Ureter (tissue), 1 donor: Measurements from ENCODE around the gene TMEM178B. TPM values are rescaled to one million over a fixed set of nuclear protein-coding genes. Genes with fewer than 3 reads are reported as not detected.
"Not testable (repeated sequence)": the region's sequence is repeated elsewhere in the genome, so short reads cannot be mapped to it uniquely, and the experiment has no call there.

ENCODE experiments used
- DNase-seq: peaks from one replicate; pipeline ENCODE4 v3.0.0-alpha.2; 2020; ENCODE audit warnings: low spot score
- total RNA-seq: library from RNA; stranded (reverse); gene quantifications from one replicate; pipeline ENCODE4 v1.2.4, GENCODE V29; 2023
- donor health status: DM: yes; HTN: yes; CAD: no.

The TMEM178B gene
- total RNA-seq, 1 donor from 2014 or later = 7.9 TPM

- no peak for DNase-seq
Observed at GRCh38 chr7:141312395-141312794, 238.5 kb downstream of the TMEM178B start.

DNA sequence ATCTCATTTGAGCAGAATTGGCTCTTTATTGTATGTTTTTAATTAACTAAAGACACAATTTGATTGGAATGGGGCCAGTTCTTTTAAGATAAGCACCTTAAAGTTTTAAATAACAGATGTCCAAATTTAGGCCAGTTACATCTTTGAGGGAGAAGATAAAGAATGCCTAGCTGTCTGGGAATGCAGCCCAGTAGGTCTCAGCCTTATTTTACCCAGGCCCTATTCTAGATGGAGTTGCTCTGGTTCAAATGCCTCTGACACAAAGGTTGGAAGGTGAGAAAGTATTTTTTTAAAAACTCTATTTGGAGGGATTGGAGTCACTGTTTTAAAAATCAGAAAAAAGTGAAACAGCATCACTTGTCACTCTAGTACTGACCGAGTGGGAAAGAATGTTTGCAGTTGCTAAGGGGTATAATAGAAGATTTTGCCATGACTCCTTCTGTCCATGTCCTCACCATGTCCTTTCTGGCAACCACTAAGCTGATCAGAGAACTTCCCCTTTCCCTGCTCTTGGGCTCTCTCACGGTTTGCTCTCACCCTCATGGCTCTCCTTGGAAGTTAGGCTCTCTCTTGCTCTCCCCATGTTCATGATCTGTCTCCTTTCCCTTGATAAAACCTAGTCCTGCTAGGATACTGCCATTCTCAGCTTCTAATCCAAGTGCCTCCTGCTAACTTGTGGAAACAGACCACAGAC, 239.1 kb downstream of the TMEM178B start:
- no peak for DNase-seq

GRCh38 chr7:141313896-141314295, 240.0 kb downstream of the TMEM178B start:
- no peak for DNase-seq

DNA sequence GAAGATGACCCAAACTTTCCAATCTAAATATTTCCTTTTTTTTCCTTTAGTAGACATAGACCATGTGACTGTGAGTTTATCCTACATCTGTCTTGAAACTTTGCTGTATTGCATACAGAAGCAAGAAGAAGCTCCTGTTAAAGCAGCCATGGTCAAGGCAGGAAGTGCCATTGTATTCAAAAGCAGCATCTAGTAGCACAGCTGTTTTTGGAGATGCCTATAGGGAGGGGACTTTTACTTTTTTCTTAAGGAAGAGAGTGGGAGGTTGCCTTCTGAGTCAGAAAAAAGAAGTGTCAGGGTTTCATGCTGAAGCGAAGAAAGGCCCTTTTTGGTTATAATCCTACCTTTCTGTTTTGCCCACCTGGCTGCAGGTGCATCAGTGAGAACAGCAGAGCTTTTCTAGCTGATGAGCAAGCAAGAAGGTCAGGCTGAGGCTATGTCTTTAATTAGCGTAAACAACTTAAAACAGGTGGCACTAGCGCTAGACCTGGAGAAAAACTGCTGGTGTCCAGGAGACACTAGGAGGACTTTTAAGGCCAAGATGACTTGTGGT, 243.2 kb downstream of the TMEM178B start:
- DNase-seq = no peak

- no peak for DNase-seq
Observed at GRCh38 chr7:141320287-141320686, 246.4 kb downstream of the TMEM178B start.

- no peak for DNase-seq
Observed at GRCh38 chr7:141322383-141322782, 248.5 kb downstream of the TMEM178B start.

- DNase-seq = no peak
Observed at GRCh38 chr7:141323826-141324225, 250.0 kb downstream of the TMEM178B start.

GRCh38 chr7:141324870-141325269, 251.0 kb downstream of the TMEM178B start:
- no peak for DNase-seq

GRCh38 chr7:141325275-141325674, 251.4 kb downstream of the TMEM178B start:
- no peak for DNase-seq

DNA sequence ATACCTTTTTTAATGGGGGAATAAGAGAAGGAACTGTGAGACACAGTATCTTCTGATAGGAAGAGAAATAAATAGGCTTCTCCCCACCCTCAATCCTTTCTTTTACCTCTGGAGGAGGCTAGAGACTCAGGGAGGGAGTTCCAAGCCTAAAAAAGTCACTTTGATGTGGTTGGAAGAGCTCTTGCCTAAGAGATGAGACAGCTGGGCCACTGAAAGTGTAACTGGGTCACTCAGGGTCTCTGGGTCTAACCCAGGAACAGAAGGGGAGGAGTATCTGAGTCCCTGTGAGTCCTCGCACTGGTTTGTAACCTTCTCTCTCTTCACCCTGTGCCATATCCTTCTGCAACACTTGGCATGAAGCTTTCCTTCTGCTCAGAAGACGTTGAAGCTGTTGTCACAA, 254.4 kb downstream of the TMEM178B start:
- DNase-seq = no peak

GRCh38 chr7:141330285-141330684, 256.4 kb downstream of the TMEM178B start:
- not testable (repeated sequence) for DNase-seq

GRCh38 chr7:141333459-141333858, 259.6 kb downstream of the TMEM178B start:
- no peak for DNase-seq

- DNase-seq = no peak
Observed at GRCh38 chr7:141335164-141335563, 261.3 kb downstream of the TMEM178B start.

- DNase-seq = no peak
Observed at GRCh38 chr7:141339603-141340002, 265.7 kb downstream of the TMEM178B start.

- no peak for DNase-seq
Observed at GRCh38 chr7:141340991-141341390, 267.1 kb downstream of the TMEM178B start.

DNA sequence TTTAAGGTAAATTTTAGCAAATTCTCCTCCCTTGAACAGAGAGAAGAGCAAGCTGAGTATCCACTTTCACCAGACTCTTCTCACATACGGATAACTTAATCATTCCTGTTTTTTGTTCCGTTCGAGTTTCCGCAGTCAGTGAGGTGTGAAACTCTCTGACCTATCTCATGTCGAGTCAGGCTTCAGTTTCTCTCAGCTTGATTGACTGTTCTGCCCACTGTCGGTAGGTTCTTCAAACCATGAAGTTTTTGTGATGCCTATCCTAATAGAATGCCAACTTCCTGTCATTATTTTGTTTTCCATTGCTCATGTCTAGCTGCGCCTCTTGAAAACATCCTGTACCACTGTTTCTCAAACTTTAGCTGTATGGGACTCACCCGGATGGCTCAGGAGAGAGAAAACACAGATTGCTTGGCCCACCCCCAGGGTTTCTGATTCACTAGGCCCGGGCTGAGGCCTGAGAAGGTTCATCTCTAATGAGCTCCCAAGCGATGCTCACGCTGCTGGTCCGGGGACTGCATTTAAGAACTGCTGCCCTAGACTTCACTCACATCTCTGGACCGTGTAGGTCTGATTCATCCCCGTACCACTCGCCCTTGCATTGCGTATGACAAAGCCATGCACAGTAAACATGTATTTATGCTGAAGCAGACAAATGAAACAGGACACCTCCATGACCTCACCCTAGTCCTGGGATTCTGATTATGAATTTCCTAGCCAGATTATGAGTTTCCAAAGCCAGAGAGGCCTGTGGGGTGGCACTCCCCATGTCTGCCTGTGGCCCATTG, 269.0 kb downstream of the TMEM178B start:
- no peak for DNase-seq

DNA sequence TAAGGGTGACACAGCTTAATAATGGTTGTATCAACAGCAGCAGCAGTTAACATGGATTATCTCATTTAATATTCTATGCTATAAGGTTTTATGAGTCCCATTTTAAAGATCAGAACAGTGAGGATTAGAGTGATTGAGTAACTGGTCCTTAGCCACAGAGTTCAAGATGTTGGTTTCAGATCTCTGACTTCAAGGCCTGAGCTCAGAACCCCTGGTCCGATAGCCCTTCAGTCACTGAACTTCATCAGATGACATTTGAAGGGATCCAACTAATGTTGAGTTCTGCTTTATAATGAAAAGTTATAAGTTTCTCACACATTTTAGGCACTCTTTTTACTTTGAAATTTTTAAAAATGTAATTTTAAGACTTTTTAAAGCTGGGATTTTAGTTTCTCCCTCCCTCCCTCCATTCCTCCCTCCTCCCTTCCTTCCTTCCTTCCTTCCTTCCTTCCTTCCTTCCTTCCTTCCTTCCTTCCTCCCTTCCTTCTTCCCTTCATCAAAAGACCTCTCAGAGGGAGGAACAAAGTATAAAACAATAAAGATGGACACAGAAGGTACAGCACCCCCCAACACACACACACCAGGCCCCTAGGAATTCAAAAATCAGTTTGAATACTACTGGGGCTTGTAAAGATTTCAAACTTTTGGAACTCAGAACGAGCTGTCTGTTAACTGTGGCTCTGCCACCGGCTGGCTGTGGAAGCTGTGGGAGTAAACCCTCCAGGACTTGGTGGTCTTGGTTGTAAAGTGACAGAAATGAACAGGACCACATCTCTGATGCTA, 270.5 kb downstream of the TMEM178B start:
- DNase-seq = no peak

DNA sequence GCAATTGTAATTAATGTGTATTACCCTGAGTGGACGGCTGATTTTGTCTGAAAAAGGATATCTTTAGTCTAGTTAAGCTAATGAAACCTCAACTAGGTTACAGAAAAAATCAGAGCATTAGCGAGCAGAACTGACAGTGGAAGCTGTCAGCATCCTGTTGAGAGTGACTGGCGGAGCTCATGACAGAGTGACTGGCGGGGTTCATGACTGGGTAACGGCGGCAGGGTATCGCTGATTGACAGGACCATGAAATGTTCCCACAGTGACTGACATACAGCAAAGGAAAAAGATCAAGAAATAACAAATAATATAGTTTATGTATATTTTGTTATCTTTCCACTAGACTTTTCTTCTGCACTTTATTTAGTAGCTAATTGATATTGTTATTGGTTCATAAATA, 274.9 kb downstream of the TMEM178B start:
- no peak for DNase-seq

DNA sequence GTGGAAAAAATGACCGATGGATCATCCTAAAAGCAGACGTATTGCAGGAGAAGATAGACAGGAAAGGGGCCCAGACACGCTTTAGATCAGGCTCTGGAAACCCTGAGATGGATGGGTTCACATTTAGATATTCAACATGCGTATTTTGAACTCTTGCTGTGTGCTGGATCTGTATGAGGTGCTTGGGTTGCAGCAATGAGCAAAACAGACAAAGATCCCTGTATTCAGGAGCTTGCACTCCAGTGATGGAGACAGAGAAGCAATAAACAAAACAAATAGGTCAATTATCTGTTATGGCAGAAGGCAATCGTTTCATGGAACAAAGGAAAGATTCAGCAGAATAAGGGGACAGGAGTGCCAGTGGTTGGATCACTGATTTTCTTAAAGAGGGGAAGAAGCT, 275.5 kb downstream of the TMEM178B start:
- DNase-seq = no peak

- no peak for DNase-seq
Observed at GRCh38 chr7:141349804-141350203, 275.9 kb downstream of the TMEM178B start.

- no peak for DNase-seq
Observed at GRCh38 chr7:141351175-141351574, 277.3 kb downstream of the TMEM178B start.

- no peak for DNase-seq
Observed at GRCh38 chr7:141352955-141353354, 279.1 kb downstream of the TMEM178B start.
